Measurements from ENCODE around the gene FTO.

The FTO gene

GRCh38 chr16:53914736-53915135 lies 210.8 kb downstream of the FTO start:
- Histone ChIP-seq H3K27me3 (ENCODE audit: control insufficient read depth in 2 of 2, insufficient read depth in 2 of 2, low read length in 2 of 2) (no peaks in the 10 kb centered on the region), H3K9me3 (ENCODE audit: control insufficient read depth in 2 of 2, low read length in 2 of 2) (no peaks in the 10 kb centered on the region), H3K27ac (ENCODE audit: low read depth in 2 of 2, low read length in 2 of 2) (no peak overlapping the region), H3K4me1 (ENCODE audit: control insufficient read depth in 2 of 2, insufficient read depth in 2 of 2, low read length in 2 of 2) (no peaks in the 10 kb centered on the region), H3K9ac (ENCODE audit: low read depth in 1 of 2, low read length in 2 of 2) (no peak overlapping the region), H3K36me3 (ENCODE audit: control insufficient read depth in 2 of 2, insufficient read depth in 2 of 2, low read length in 2 of 2) (no peaks in the 10 kb centered on the region), H3K4me3 (ENCODE audit: low read length in 2 of 2) (no peak overlapping the region)

DNA sequence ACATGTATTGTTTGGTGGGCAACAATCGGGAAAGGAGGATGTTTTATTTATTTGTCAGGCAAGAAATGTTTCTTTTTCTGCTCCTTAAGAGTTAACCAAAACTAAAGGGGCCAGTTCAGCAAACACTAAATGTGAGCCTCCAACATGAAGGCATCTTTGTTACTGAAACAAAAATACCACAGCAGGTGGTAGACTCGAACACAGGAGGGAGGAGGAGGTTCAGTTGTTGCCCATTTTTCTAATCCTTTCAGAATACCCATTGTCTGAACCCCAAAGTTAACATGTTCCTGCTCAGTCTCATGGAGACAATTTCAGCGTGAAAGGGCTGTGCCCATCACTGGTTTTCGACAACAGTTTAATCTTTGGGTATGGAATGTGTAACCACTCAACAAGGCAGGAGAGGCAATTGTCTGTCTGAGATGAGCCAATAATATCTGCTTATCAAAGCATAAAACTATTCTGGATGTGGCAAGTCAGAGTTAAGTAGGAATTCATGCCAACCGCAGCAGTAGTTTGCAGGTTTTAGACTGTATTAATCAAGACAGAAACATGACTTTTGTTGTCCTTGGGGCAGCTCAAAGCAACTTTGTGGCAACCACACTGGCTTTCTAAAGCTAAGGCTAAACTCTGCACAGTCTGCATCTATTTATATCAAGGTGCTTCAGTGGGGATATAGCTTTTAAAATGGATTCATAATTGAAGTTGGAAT lies 211.7 kb downstream of the FTO start:
- H3K9me3 ChIP-seq (ENCODE audit: control insufficient read depth in 2 of 2, low read length in 2 of 2): no peaks in the 10 kb centered on the region
- H3K27ac ChIP-seq (ENCODE audit: low read depth in 2 of 2, low read length in 2 of 2): no peak overlapping the region
- H3K36me3 ChIP-seq (ENCODE audit: control insufficient read depth in 2 of 2, insufficient read depth in 2 of 2, low read length in 2 of 2): no peaks in the 10 kb centered on the region
- no peak overlapping the region for H3K4me3 ChIP-seq (ENCODE audit: low read length in 2 of 2)
- H3K27me3 ChIP-seq (ENCODE audit: control insufficient read depth in 2 of 2, insufficient read depth in 2 of 2, low read length in 2 of 2): no peaks in the 10 kb centered on the region
- no peak overlapping the region for H3K9ac ChIP-seq (ENCODE audit: low read depth in 1 of 2, low read length in 2 of 2)
- no peaks in the 10 kb centered on the region for H3K4me1 ChIP-seq (ENCODE audit: control insufficient read depth in 2 of 2, insufficient read depth in 2 of 2, low read length in 2 of 2)

- Histone ChIP-seq H3K9ac (ENCODE audit: low read depth in 1 of 2, low read length in 2 of 2) (no peak overlapping the region), H3K36me3 (ENCODE audit: control insufficient read depth in 2 of 2, insufficient read depth in 2 of 2, low read length in 2 of 2) (no peaks in the 10 kb centered on the region)
Measured at GRCh38 chr16:53920988-53921387, 217.0 kb downstream of the FTO start.

GRCh38 chr16:53922067-53922806 lies 218.3 kb downstream of the FTO start:
- Histone ChIP-seq H3K36me3 (ENCODE audit: control insufficient read depth in 2 of 2, insufficient read depth in 2 of 2, low read length in 2 of 2) (no peaks in the 10 kb centered on the region), H3K4me3 (ENCODE audit: low read length in 2 of 2) (no peak overlapping the region), H3K4me1 (ENCODE audit: control insufficient read depth in 2 of 2, insufficient read depth in 2 of 2, low read length in 2 of 2) (no peaks in the 10 kb centered on the region), H3K27me3 (ENCODE audit: control insufficient read depth in 2 of 2, insufficient read depth in 2 of 2, low read length in 2 of 2) (no peaks in the 10 kb centered on the region), H3K9me3 (ENCODE audit: control insufficient read depth in 2 of 2, low read length in 2 of 2) (no peaks in the 10 kb centered on the region), H3K27ac (ENCODE audit: low read depth in 2 of 2, low read length in 2 of 2) (no peak overlapping the region), H3K9ac (ENCODE audit: low read depth in 1 of 2, low read length in 2 of 2) (no peak overlapping the region)

More at GRCh38 chr16:53920988-53921387, 217.0 kb downstream of the FTO start:
- no peak overlapping the region for H3K4me3 ChIP-seq (ENCODE audit: low read length in 2 of 2)
- no peaks in the 10 kb centered on the region for H3K4me1 ChIP-seq (ENCODE audit: control insufficient read depth in 2 of 2, insufficient read depth in 2 of 2, low read length in 2 of 2)
- H3K27ac ChIP-seq (ENCODE audit: low read depth in 2 of 2, low read length in 2 of 2): no peak overlapping the region
- no peaks in the 10 kb centered on the region for H3K27me3 ChIP-seq (ENCODE audit: control insufficient read depth in 2 of 2, insufficient read depth in 2 of 2, low read length in 2 of 2)
- H3K9me3 ChIP-seq (ENCODE audit: control insufficient read depth in 2 of 2, low read length in 2 of 2): no peaks in the 10 kb centered on the region

- Histone ChIP-seq H3K36me3 (ENCODE audit: control insufficient read depth in 2 of 2, insufficient read depth in 2 of 2, low read length in 2 of 2) (no peaks in the 10 kb centered on the region), H3K9me3 (ENCODE audit: control insufficient read depth in 2 of 2, low read length in 2 of 2) (no peaks in the 10 kb centered on the region), H3K27ac (ENCODE audit: low read depth in 2 of 2, low read length in 2 of 2) (no peak overlapping the region), H3K9ac (ENCODE audit: low read depth in 1 of 2, low read length in 2 of 2) (no peak overlapping the region), H3K27me3 (ENCODE audit: control insufficient read depth in 2 of 2, insufficient read depth in 2 of 2, low read length in 2 of 2) (no peaks in the 10 kb centered on the region), H3K4me3 (ENCODE audit: low read length in 2 of 2) (no peak overlapping the region), H3K4me1 (ENCODE audit: control insufficient read depth in 2 of 2, insufficient read depth in 2 of 2, low read length in 2 of 2) (no peaks in the 10 kb centered on the region)
Measured at GRCh38 chr16:53922807-53923571, 219.0 kb downstream of the FTO start.

GRCh38 chr16:53924331-53925106 lies 220.6 kb downstream of the FTO start:
- no peaks in the 10 kb centered on the region for H3K36me3 ChIP-seq (ENCODE audit: control insufficient read depth in 2 of 2, insufficient read depth in 2 of 2, low read length in 2 of 2)
- H3K27me3 ChIP-seq (ENCODE audit: control insufficient read depth in 2 of 2, insufficient read depth in 2 of 2, low read length in 2 of 2): no peaks in the 10 kb centered on the region
- H3K9ac ChIP-seq (ENCODE audit: low read depth in 1 of 2, low read length in 2 of 2): no peak overlapping the region

GRCh38 chr16:53925107-53925410 lies 221.1 kb downstream of the FTO start:
- Histone ChIP-seq H3K9ac (ENCODE audit: low read depth in 1 of 2, low read length in 2 of 2) (no peak overlapping the region), H3K4me1 (ENCODE audit: control insufficient read depth in 2 of 2, insufficient read depth in 2 of 2, low read length in 2 of 2) (no peaks in the 10 kb centered on the region), H3K9me3 (ENCODE audit: control insufficient read depth in 2 of 2, low read length in 2 of 2) (no peaks in the 10 kb centered on the region), H3K27me3 (ENCODE audit: control insufficient read depth in 2 of 2, insufficient read depth in 2 of 2, low read length in 2 of 2) (no peaks in the 10 kb centered on the region), H3K4me3 (ENCODE audit: low read length in 2 of 2) (no peak overlapping the region), H3K27ac (ENCODE audit: low read depth in 2 of 2, low read length in 2 of 2) (no peak overlapping the region), H3K36me3 (ENCODE audit: control insufficient read depth in 2 of 2, insufficient read depth in 2 of 2, low read length in 2 of 2) (no peaks in the 10 kb centered on the region)

More at GRCh38 chr16:53924331-53925106, 220.6 kb downstream of the FTO start:
- no peaks in the 10 kb centered on the region for H3K4me1 ChIP-seq (ENCODE audit: control insufficient read depth in 2 of 2, insufficient read depth in 2 of 2, low read length in 2 of 2)
- no peak overlapping the region for H3K4me3 ChIP-seq (ENCODE audit: low read length in 2 of 2)
- no peak overlapping the region for H3K27ac ChIP-seq (ENCODE audit: low read depth in 2 of 2, low read length in 2 of 2)
- no peaks in the 10 kb centered on the region for H3K9me3 ChIP-seq (ENCODE audit: control insufficient read depth in 2 of 2, low read length in 2 of 2)

- no peaks in the 10 kb centered on the region for H3K4me1 ChIP-seq (ENCODE audit: control insufficient read depth in 2 of 2, insufficient read depth in 2 of 2, low read length in 2 of 2)
- no peaks in the 10 kb centered on the region for H3K36me3 ChIP-seq (ENCODE audit: control insufficient read depth in 2 of 2, insufficient read depth in 2 of 2, low read length in 2 of 2)
- no peak overlapping the region for H3K4me3 ChIP-seq (ENCODE audit: low read length in 2 of 2)
- no peaks in the 10 kb centered on the region for H3K27me3 ChIP-seq (ENCODE audit: control insufficient read depth in 2 of 2, insufficient read depth in 2 of 2, low read length in 2 of 2)
- H3K27ac ChIP-seq (ENCODE audit: low read depth in 2 of 2, low read length in 2 of 2): no peak overlapping the region
- no peak overlapping the region for H3K9ac ChIP-seq (ENCODE audit: low read depth in 1 of 2, low read length in 2 of 2)
- no peaks in the 10 kb centered on the region for H3K9me3 ChIP-seq (ENCODE audit: control insufficient read depth in 2 of 2, low read length in 2 of 2)
Measured at GRCh38 chr16:53925526-53925925, 221.6 kb downstream of the FTO start.

GRCh38 chr16:53926209-53926608 lies 222.3 kb downstream of the FTO start:
- Histone ChIP-seq H3K9me3 (ENCODE audit: control insufficient read depth in 2 of 2, low read length in 2 of 2) (no peaks in the 10 kb centered on the region), H3K9ac (ENCODE audit: low read depth in 1 of 2, low read length in 2 of 2) (no peak overlapping the region), H3K4me3 (ENCODE audit: low read length in 2 of 2) (no peak overlapping the region), H3K27ac (ENCODE audit: low read depth in 2 of 2, low read length in 2 of 2) (no peak overlapping the region), H3K4me1 (ENCODE audit: control insufficient read depth in 2 of 2, insufficient read depth in 2 of 2, low read length in 2 of 2) (no peaks in the 10 kb centered on the region), H3K36me3 (ENCODE audit: control insufficient read depth in 2 of 2, insufficient read depth in 2 of 2, low read length in 2 of 2) (no peaks in the 10 kb centered on the region), H3K27me3 (ENCODE audit: control insufficient read depth in 2 of 2, insufficient read depth in 2 of 2, low read length in 2 of 2) (no peaks in the 10 kb centered on the region)
